B cell (primary cell): ENCODE measurements around the gene ITGA3. TPM values are rescaled to one million over a fixed set of nuclear protein-coding genes. Genes with fewer than 3 reads are reported as not detected.
A peak's percentile ranks its signal among the peaks of the same experiment; 100 is the strongest.

Experiments
- ATAC-seq: fragments of 200-7000 bp; cut with Tn5 transposase; one replicate; pipeline ENCODE4 v1.10.0; 2021; ENCODE audit warnings: low read depth, mild to moderate bottlenecking, moderate number of reproducible peaks, moderate library complexity
- CTCF ChIA-PET: fragments of 350-600 bp; sonication (Branson Sonifier 250); formaldehyde crosslinking; loops from one replicate; lab custom pipeline; 2021; ENCODE audit warnings: antibody characterized with exemption, inconsistent platforms; lab: Charles Lee
- POLR2A ChIA-PET: fragments of 350-600 bp; sonication (Branson Sonifier 250); formaldehyde crosslinking; loops from one replicate; lab custom pipeline; 2021; ENCODE audit warnings: antibody characterized with exemption; lab: Charles Lee
- DNase-seq: peaks from one replicate; pipeline ENCODE4 v3.0.0; 2013
- H2AFZ ChIP-seq: 2 replicates; pipeline ENCODE4 v1.6.1; 2012; ENCODE audit warnings: mild to moderate bottlenecking, low read depth, low read length; ENCODE audit not compliant: insufficient read depth, poor library complexity, severe bottlenecking
- H3K27ac ChIP-seq, 2 donors: 1 replicate in 1 of 2; 2 replicates in 1 of 2; pipeline ENCODE4 v1.5.1; 2012 to 2013; ENCODE audit warnings: low read length in 2 of 2, mild to moderate bottlenecking in 2 of 2, moderate library complexity in 1 of 2
- H3K27me3 ChIP-seq, 4 experiments: fragments of 200-600 bp in 1 of 4; sonication (generic) in 1 of 4; replicated peaks in 1 of 4; 1 replicate in 2 of 4; 2 replicates in 2 of 4; pipeline versions ENCODE4 v1.6.1 to v1.7.0; 2013 to 2016; ENCODE audit warnings: low read length in 3 of 4, mild to moderate bottlenecking in 2 of 4, mixed read lengths in 1 of 4, moderate library complexity in 1 of 4; ENCODE audit not compliant: insufficient read depth in 4 of 4, control insufficient read depth in 3 of 4; ENCODE audit errors: control extremely low read depth in 1 of 4
- H3K36me3 ChIP-seq, 2 experiments: replicated peaks in 1 of 2; 1 replicate in 1 of 2; 2 replicates in 1 of 2; pipeline versions ENCODE4 v1.6.1 to v1.7.1; 2013; ENCODE audit warnings: low read length in 1 of 2; ENCODE audit not compliant: insufficient read depth in 2 of 2, control insufficient read depth in 1 of 2; ENCODE audit errors: control extremely low read depth in 1 of 2, extremely low read depth in 1 of 2
- H3K4me1 ChIP-seq, 2 donors: fragments of 200-600 bp in 1 of 2; sonication (generic) in 1 of 2; 1 replicate in 1 of 2; 2 replicates in 1 of 2; pipeline versions ENCODE4 v1.5.1 to v1.6.1; 2013 to 2017; ENCODE audit warnings: low read length in 2 of 2; ENCODE audit not compliant: control insufficient read depth in 2 of 2, insufficient read depth in 2 of 2
- H3K4me2 ChIP-seq: replicated peaks from 2 replicates; pipeline ENCODE3; 2012; ENCODE audit warnings: mild to moderate bottlenecking, low read depth, low read length; ENCODE audit not compliant: poor library complexity, severe bottlenecking
- H3K4me3 ChIP-seq, 5 experiments: fragments of 200-600 bp in 1 of 5; sonication (generic) in 1 of 5; 1 replicate in 3 of 5; 2 replicates in 2 of 5; pipeline versions ENCODE4 v1.5.1 to v1.7.0; 2011 to 2016; ENCODE audit warnings: low read length in 4 of 5, mild to moderate bottlenecking in 4 of 5, low read depth in 2 of 5, control low read depth in 1 of 5, moderate library complexity in 1 of 5; ENCODE audit not compliant: insufficient read depth in 1 of 5; ENCODE audit errors: control extremely low read depth in 1 of 5, extremely low read depth in 1 of 5
- H3K79me2 ChIP-seq: fragments of 200-600 bp; sonication (generic); one replicate; pipeline ENCODE4 v1.6.0; 2016; ENCODE audit warnings: low read length; ENCODE audit not compliant: control insufficient read depth, insufficient read depth
- H3K9ac ChIP-seq: fragments of 200-600 bp; sonication (generic); 2 replicates; pipeline ENCODE4 v1.6.1; 2017; ENCODE audit warnings: mild to moderate bottlenecking, low read length, moderate library complexity
- H3K9me3 ChIP-seq, 3 donors: one replicate each; pipeline versions ENCODE4 v1.6.1 to v1.7.1; 2013; ENCODE audit warnings: low read length in 2 of 3; ENCODE audit not compliant: control insufficient read depth in 2 of 3, insufficient read depth in 1 of 3; ENCODE audit errors: control extremely low read depth in 1 of 3
- H4K20me1 ChIP-seq: 2 replicates; pipeline ENCODE4 v1.6.0; 2012; ENCODE audit warnings: mild to moderate bottlenecking, low read length; ENCODE audit not compliant: insufficient read depth, control insufficient read depth, poor library complexity, severe bottlenecking
- H3K27ac Mint-ChIP-seq: one replicate; pipeline ENCODE4 v1.8.0; 2021; ENCODE audit warnings: mixed read lengths
- H3K27me3 Mint-ChIP-seq: one replicate; pipeline ENCODE4 v1.8.0; 2021; ENCODE audit warnings: mixed read lengths
- H3K4me1 Mint-ChIP-seq: one replicate; pipeline ENCODE4 v1.8.0; 2021; ENCODE audit warnings: mixed read lengths
- H3K4me3 Mint-ChIP-seq: one replicate; pipeline ENCODE4 v1.8.0; 2021; ENCODE audit warnings: mixed read lengths
- H3K9me3 Mint-ChIP-seq: one replicate; pipeline ENCODE4 v1.8.0; 2022; ENCODE audit warnings: mixed read lengths; ENCODE audit not compliant: insufficient read depth
- EZH2 ChIP-seq: IDR thresholded peaks from 2 replicates; pipeline ENCODE4 v1.6.1; 2012; ENCODE audit warnings: borderline replicate concordance, low read depth, mild to moderate bottlenecking, moderate library complexity, low read length; ENCODE audit not compliant: insufficient read depth, poor library complexity, severe bottlenecking
- WGBS: methylation state at CpG from one replicate; pipeline ENCODE4 v1.1.5; 2013; ENCODE audit warnings: missing lambda C conversion rate; ENCODE audit not compliant: insufficient coverage; 5-methylcytosine and 5-hydroxymethylcytosine counted together
- intact Hi-C: fragments of 100-400 bp; cut with micrococcal nuclease; formaldehyde crosslinking; loops from one replicate; pipeline ENCODE4 v1.10.0; 2022
- polyA plus RNA-seq: library from polyadenylated mRNA; depleted of rRNA; stranded (reverse); fragments of >200 nt; gene quantifications from 2 replicates; pipeline ENCODE4 v1.2.3, GENCODE V29; 2012
- total RNA-seq, 2 donors: library from RNA; stranded (reverse); fragments of 120-200 nt in 1 of 2; gene quantifications; 1 replicate in 1 of 2; 2 replicates in 1 of 2; pipeline versions ENCODE4 v1.2.3 to v1.2.4, GENCODE V29; 2013 to 2022
- TF ChIP-seq, protein P1 (sequence below): fragments of 200-600 bp; IDR thresholded peaks from one replicate; pipeline ENCODE4 v1.8.0; 2022; ENCODE audit warnings: antibody characterized with exemption, mild to moderate bottlenecking

Gene ITGA3
- total and polyA plus RNA-seq, 2 donors (not counting 1 experiment from before 2014, with no cell fraction given), result 11.9 to 13.3 TPM

DNA sequence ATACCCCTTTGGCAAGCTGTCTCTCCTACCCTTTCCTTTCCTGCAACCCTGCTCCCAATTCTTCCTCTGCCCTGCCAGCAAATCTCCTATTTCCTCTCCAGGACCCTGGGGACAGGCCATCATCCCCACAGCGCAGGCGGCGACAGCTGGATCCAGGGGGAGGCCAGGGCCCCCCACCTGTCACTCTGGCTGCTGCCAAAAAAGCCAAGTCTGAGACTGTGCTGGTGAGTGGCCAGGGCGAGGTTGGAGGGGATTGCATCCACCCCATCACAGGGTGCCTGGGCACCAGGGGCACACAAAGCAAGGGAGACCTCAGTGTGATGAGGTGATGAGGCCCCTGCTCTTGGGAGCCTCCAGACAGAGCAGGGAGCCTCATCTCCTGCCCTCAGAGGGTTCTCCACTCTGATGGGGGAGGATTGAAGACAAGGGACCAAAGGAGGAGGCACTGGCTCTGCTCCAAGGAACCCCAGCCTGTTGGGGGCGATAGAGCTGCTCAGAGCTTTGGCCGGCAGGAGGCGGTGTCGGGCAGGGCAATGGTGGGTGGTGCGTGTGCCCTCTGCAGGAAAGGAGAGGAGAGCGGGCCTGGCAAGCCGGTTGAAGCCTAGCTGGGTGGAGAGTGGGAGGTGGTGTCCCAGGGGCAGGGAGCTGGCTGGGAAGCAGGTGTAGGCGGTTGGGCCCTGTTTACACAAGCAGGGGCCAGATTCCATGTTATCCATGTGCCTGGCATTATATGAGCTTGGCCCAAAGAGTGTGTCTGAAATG lies 23.6 kb downstream of the ITGA3 start:
- intact Hi-C loops, result no loop called here
- H3K4me3 ChIP-seq, result no peak overlapping the region
- no peaks in the 10 kb centered on the region for H3K27me3 ChIP-seq
- ATAC-seq (peak; percentile 43), DNase-seq (peak; percentile 38)
- H3K36me3 ChIP-seq, result no peaks in the 10 kb centered on the region
- Mint-ChIP-seq H3K4me1 (peaks cover 21% of the 10 kb centered on the region), H3K4me3 (no peak overlapping the region), H3K27me3 (no peaks in the 10 kb centered on the region), H3K9me3 (no peaks in the 10 kb centered on the region), H3K27ac (no peak overlapping the region)
- CTCF ChIA-PET, result interaction anchor here (0.7 to 3.3 kb wide), 4 partner anchors 12 to 219 kb away, joined by 3 to 13 read pairs (median 3); no protein-coding TSS in a partner anchor
- TF ChIP-seq, protein P1, sequence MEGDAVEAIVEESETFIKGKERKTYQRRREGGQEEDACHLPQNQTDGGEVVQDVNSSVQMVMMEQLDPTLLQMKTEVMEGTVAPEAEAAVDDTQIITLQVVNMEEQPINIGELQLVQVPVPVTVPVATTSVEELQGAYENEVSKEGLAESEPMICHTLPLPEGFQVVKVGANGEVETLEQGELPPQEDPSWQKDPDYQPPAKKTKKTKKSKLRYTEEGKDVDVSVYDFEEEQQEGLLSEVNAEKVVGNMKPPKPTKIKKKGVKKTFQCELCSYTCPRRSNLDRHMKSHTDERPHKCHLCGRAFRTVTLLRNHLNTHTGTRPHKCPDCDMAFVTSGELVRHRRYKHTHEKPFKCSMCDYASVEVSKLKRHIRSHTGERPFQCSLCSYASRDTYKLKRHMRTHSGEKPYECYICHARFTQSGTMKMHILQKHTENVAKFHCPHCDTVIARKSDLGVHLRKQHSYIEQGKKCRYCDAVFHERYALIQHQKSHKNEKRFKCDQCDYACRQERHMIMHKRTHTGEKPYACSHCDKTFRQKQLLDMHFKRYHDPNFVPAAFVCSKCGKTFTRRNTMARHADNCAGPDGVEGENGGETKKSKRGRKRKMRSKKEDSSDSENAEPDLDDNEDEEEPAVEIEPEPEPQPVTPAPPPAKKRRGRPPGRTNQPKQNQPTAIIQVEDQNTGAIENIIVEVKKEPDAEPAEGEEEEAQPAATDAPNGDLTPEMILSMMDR, result peak; percentile 21
- TF ChIP-seq EZH2, result no peak
- no peak overlapping the region for H3K9ac ChIP-seq
- no peak overlapping the region for H3K27ac ChIP-seq
- H3K4me1 ChIP-seq, result peaks cover 7 to 22% of the 10 kb centered on the region in 2 donors
- H2AFZ ChIP-seq, result no peak overlapping the region
- H4K20me1 ChIP-seq, result no peaks in the 10 kb centered on the region
- POLR2A ChIA-PET, result no interaction called here
- whole genome bisulfite sequencing, result 84% methylated on average over 12 of the region's 12 CpGs
- H3K79me2 ChIP-seq, result no peaks in the 10 kb centered on the region
- no peak overlapping the region for H3K4me2 ChIP-seq
- H3K9me3 ChIP-seq, result no peaks in the 10 kb centered on the region

GRCh38 chr17:50080096-50080480 lies 24.2 kb downstream of the ITGA3 start:
- no peak overlapping the region for H3K27ac Mint-ChIP-seq
- WGBS, result 87% methylated on average over 8 of the region's 11 CpGs
- Histone ChIP-seq H3K27me3 (no peaks in the 10 kb centered on the region), H3K4me3 (no peak overlapping the region), H2AFZ (no peak overlapping the region), H3K27ac (no peak overlapping the region), H4K20me1 (no peaks in the 10 kb centered on the region), H3K4me1 (peaks cover 7 to 22% of the 10 kb centered on the region in 2 donors), H3K36me3 (no peaks in the 10 kb centered on the region), H3K4me2 (no peak overlapping the region), H3K9ac (no peak overlapping the region), H3K9me3 (no peaks in the 10 kb centered on the region), H3K79me2 (no peaks in the 10 kb centered on the region)
- no peaks in the 10 kb centered on the region for H3K9me3 Mint-ChIP-seq
- CTCF ChIA-PET, result interaction anchor here (0.7 to 3.3 kb wide), 3 partner anchors 13 to 218 kb away, joined by 3 to 13 read pairs (median 3); no protein-coding TSS in a partner anchor
- no peak for TF ChIP-seq EZH2
- TF ChIP-seq, protein P1, result no peak
- peaks cover 21% of the 10 kb centered on the region for H3K4me1 Mint-ChIP-seq
- no peak overlapping the region for H3K4me3 Mint-ChIP-seq
- no peaks in the 10 kb centered on the region for H3K27me3 Mint-ChIP-seq
- POLR2A ChIA-PET, result interaction anchor here (0.8 kb wide), 1 partner anchor 50 kb away, joined by 4 read pairs; the partner anchor contains the start of gene SAMD14
- ATAC-seq, result no peak
- intact Hi-C loops, result no loop called here
- no peak for DNase-seq
